ENCODE measurements around the gene HMGXB4. TPM values are rescaled to one million over a fixed set of nuclear protein-coding genes. Genes with fewer than 3 reads are reported as not detected.
"Not testable (repeated sequence)": the region's sequence is repeated elsewhere in the genome, so short reads cannot be mapped to it uniquely, and the experiment has no call there.

HMGXB4 gene, protein sequence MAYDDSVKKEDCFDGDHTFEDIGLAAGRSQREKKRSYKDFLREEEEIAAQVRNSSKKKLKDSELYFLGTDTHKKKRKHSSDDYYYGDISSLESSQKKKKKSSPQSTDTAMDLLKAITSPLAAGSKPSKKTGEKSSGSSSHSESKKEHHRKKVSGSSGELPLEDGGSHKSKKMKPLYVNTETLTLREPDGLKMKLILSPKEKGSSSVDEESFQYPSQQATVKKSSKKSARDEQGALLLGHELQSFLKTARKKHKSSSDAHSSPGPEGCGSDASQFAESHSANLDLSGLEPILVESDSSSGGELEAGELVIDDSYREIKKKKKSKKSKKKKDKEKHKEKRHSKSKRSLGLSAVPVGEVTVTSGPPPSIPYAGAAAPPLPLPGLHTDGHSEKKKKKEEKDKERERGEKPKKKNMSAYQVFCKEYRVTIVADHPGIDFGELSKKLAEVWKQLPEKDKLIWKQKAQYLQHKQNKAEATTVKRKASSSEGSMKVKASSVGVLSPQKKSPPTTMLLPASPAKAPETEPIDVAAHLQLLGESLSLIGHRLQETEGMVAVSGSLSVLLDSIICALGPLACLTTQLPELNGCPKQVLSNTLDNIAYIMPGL
- 17.5 and 21.4 TPM in 2 replicates for total RNA-seq

GRCh38 chr22:35257321-35258190 lies at the start of gene HMGXB4:
HMGXB4 (plus strand) TSS chr22:35257493; CDS start chr22:35262391, 4,898 bp downstream.
- DNase-seq (ENCODE audit: low read depth, low spot score): peak; percentile 58

DNA sequence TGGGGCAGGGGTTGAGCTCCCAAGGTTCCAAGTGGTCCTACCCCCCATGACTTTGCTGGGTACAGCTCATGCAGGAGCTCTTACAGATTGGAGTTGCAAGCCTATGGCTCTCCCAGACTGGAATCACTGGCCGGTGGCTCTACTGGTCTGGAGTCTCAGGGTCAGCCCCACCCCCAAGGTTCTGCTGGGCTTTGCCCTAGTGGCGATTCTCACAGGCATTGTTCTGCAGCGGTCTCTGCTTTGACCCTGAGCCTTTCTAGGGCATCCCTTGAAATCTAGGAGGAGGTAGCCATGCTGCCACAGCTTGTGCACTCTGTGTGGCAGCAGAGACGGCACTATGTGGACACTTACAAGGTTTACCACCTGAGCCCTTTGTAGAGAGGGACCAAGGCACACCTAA lies 49.3 kb upstream of the HMGXB4 start:
- DNase-seq (ENCODE audit: low read depth, low spot score): no peak

GRCh38 chr22:35209203-35209602 lies 48.1 kb upstream of the HMGXB4 start:
- no peak for DNase-seq (ENCODE audit: low read depth, low spot score)

- DNase-seq (ENCODE audit: low read depth, low spot score): no peak
Observed at GRCh38 chr22:35212009-35212408, 45.3 kb upstream of the HMGXB4 start.

DNA sequence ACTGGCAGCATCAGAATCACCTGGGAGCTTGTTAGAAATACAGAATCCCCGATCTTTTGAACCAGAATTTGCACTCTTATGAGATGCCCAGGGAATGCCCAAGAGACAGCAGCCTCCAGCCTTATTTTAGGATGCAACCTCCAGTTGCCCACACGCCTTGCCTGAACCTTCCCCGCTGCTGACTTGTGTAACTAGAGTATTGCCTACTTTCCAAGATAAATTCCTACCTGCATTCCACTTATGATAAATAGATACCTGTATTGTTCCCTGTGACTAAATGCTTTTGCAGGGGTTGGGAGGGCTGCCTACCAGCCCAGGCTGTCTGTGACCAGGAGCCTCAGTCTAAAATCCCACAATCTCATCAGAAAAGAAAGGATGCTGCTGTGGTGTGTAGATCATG lies 44.3 kb upstream of the HMGXB4 start:
- DNase-seq (ENCODE audit: low read depth, low spot score): no peak

DNA sequence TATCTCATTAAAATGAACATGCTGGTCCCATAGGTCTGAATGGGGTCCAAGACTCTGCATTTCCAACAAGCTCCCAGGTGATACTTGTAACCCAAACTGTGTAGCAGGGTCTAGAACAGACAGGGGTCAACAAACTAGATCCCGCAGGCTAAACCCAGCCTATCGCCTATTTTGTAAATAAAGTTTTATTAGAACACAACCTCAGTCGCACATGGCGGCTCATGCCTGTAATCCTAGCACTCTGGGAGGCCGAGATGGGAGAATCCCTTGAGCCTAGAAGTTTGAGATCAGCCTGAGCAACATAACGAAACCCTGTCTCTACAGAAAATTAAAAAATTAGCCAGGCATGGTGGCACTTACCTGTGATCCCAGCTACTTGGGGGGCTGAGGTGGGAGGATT lies 42.3 kb upstream of the HMGXB4 start:
- no peak for DNase-seq (ENCODE audit: low read depth, low spot score)

- DNase-seq (ENCODE audit: low read depth, low spot score): no peak
Observed at GRCh38 chr22:35215993-35216392, 41.3 kb upstream of the HMGXB4 start.

GRCh38 chr22:35217527-35217926 lies 39.8 kb upstream of the HMGXB4 start:
- no peak for DNase-seq (ENCODE audit: low read depth, low spot score)

GRCh38 chr22:35218079-35218478 lies 39.2 kb upstream of the HMGXB4 start:
- no peak for DNase-seq (ENCODE audit: low read depth, low spot score)

DNA sequence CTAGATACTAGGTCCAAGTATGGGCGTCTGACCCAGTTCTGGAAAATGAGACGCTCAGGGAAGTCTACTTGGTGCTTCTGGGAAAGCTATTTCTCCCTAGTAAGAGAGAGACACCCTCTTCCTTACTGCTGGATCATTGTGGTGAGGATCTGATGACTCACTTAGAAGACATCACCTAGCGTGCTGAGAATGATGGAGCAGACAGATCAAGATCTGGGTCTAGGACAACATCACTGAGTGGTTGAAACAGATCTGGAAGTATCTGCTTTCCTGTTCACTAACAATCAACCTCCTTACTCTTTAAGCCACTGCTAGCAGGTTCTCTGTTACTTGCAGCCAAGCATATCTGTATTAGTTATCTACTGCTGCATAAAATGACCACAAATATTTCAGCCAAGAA lies 38.3 kb upstream of the HMGXB4 start:
- DNase-seq (ENCODE audit: low read depth, low spot score): no peak

- DNase-seq (ENCODE audit: low read depth, low spot score): no peak
Observed at GRCh38 chr22:35220221-35220620, 37.1 kb upstream of the HMGXB4 start.

DNA sequence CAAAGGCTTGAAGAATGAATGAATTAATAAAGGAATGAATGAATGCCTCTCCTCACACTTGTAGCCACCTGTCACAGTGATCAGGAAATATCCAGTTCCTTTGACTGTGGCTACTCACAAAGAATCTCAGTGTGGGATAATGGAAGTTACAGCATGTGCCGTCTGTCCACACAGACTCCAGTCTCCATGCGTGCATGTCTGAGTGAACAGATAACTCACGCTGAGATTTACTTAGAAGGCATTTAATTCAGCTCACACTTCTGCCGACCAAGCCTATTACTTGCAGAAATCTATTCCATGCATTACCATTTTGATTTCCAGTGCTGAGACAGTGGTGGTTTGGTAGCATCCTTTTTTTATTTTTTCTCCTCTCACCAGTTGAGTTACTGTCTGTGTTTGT lies 32.3 kb upstream of the HMGXB4 start:
- DNase-seq (ENCODE audit: low read depth, low spot score): no peak

GRCh38 chr22:35226958-35227647 lies 30.2 kb upstream of the HMGXB4 start:
- DNase-seq (ENCODE audit: low read depth, low spot score): no peak

DNA sequence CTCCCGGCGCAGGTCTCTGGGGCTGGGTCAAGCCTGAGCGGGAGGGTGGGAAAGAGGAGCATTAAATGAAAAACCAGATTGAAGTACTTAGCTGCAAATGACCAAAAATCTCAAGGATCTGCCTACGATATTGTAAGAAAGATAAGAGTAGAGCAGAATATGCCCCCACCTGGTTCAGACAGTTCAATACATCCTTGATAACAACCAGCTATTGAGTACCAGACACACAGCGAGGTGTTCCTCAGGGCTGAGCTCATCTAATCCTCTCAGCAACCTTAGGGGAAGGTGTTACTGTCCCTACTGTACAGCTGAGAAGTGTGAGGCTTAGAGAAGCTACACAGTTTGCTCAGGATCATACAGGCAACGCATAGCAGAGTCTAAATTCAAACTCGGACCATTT lies 27.4 kb upstream of the HMGXB4 start:
- no peak for DNase-seq (ENCODE audit: low read depth, low spot score)

DNA sequence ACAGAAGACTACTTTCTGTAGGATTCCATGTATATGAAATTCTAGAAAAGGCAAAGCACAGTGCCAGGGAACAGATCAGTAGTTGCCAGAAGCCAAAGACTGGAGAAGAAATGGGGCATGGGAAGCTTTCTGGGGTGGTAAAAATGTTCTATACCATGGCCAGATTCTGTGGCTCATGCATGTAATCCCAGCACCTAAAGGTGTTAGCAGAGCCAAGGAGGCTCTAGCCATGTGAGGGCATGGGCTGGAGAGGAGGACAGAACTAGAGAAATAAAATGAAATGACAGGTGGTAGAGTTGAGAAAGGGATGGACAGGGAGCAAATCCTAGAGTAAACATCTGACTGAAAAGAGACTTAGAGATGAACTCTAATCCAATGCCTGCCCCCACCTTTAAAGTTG lies 26.9 kb upstream of the HMGXB4 start:
- DNase-seq (ENCODE audit: low read depth, low spot score): no peak

GRCh38 chr22:35230839-35231584 lies 26.3 kb upstream of the HMGXB4 start:
- no peak for DNase-seq (ENCODE audit: low read depth, low spot score)

DNA sequence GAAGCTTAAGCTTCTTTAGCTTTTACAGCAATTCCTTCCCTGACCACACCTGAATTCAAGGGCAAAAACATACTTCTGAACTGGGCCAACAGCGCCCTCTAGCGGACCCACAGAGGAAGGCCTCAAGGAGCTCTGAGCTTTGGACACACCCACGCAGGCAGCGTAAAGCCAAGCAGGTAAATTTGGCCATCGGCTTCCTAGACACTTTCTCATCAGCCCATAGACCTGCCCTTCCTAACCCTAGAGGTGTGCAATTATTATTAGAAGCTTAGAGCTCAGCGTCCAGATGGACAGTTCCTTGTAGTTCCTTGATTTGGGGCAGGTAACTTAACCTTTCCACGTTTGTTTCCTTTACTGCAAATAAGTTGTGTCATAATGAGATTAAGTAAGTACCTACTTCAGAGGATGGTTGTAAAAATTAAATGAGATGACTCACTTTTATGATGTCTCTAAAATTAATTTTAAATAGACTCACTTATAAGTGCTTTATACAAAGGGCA lies 25.7 kb upstream of the HMGXB4 start:
- DNase-seq (ENCODE audit: low read depth, low spot score): peak; percentile 15

DNA sequence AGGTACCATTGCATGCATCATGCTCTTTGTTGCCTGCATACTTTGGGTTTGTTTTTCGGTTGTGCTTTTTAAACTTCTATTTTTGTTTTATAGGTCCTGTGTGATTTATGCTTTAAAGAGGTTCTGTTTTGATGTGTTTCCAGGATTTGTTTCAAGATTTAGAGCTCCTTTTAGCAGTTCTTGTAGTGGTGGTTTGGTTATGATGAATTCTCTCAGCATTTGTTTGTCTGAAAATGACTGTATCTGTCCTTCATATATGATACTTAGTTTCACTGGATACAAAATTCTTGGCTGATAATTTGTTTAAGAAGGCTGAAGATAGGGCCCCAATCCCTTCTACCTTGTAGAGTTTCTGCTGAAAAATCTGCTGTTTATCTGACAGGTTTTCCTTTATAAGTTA lies 18.5 kb upstream of the HMGXB4 start:
- DNase-seq (ENCODE audit: low read depth, low spot score): not testable (repeated sequence)

- not testable (repeated sequence) for DNase-seq (ENCODE audit: low read depth, low spot score)
Observed at GRCh38 chr22:35244507-35244906, 12.8 kb upstream of the HMGXB4 start.

DNA sequence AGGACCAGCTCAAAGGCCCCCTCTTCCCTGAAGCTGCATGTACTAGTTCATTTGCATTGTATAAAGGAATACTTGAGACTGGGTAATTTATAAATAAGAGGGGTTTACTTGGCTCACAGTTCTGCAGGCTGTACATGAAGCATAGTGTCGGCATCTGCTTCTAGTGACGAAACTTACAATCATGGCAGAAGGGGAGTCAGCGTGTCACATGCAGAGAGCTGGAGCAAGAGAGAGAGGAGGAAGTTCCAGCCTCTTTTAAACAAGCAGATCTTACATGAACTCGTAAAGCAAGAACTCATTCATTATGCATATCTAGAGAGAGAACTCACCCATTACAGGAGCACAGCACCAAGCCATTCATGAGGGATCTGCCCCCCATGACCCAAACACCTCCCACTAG lies 7.1 kb upstream of the HMGXB4 start:
- no peak for DNase-seq (ENCODE audit: low read depth, low spot score)

DNA sequence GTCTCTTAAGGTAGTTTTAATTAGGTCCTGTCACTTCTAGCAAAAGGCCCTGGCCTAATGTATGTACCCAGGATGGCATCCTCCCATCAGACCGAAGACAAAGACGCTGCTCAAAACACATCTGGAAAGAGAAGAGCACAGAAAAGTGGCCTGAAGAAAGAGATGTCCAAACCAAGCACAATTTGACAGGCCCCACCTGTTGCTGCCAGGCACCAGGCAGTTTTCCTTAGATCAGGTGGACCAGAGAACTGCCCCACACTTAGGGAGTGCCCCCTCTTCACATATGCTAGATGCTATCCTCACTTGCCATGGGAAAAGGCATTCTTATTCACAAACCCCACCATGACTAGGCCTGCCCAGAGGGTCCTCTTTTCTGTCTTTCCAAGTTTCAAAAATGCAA lies 3.3 kb upstream of the HMGXB4 start:
- DNase-seq (ENCODE audit: low read depth, low spot score): no peak
